ENCODE measurements around the gene EXTL1.

DNA sequence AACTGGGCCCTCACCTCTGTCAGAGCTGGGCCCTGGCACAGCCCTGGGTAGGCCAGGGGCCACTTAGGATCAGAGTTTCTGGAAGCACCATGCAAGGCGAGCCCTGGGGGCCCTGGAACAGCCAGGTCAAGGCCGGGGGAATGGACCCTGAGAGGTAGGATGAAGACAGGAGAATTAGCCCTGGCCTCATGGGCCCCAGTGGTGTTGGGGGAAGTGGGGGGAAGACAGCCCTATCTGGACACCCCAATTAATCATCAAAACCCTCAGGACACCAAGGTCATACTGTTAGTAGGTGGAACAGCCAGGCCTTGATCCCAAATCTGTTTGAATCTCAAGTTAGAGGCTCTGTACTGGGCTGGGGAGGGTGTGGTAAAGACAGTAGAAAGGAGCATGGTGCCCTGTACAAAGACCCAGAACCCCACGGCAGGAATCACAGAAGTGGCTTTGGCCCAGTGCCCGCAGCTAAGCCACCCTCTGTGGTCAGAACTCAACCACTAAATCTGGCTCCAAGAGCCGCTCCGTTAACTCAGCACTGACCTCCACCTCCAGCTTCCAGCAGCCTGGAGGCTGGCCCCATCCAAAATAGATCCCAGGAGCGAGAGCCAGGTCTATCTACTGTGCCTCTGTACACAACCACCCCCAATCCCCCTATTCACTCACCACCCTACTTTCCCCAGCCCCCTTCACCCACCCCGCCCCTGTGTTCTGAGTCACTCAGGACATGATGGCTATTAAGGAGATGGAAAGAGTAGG is 59.9 kb downstream of the EXTL1 start:
- TF ChIP-seq, protein P1, sequence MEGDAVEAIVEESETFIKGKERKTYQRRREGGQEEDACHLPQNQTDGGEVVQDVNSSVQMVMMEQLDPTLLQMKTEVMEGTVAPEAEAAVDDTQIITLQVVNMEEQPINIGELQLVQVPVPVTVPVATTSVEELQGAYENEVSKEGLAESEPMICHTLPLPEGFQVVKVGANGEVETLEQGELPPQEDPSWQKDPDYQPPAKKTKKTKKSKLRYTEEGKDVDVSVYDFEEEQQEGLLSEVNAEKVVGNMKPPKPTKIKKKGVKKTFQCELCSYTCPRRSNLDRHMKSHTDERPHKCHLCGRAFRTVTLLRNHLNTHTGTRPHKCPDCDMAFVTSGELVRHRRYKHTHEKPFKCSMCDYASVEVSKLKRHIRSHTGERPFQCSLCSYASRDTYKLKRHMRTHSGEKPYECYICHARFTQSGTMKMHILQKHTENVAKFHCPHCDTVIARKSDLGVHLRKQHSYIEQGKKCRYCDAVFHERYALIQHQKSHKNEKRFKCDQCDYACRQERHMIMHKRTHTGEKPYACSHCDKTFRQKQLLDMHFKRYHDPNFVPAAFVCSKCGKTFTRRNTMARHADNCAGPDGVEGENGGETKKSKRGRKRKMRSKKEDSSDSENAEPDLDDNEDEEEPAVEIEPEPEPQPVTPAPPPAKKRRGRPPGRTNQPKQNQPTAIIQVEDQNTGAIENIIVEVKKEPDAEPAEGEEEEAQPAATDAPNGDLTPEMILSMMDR (IDR thresholded peaks at IDR 0.05), result no peak
- TF ChIP-seq POLR2A (IDR thresholded peaks at IDR 0.05), result no peak
- no peak for TF ChIP-seq EP300 (IDR thresholded peaks at IDR 0.05)
- TF ChIP-seq POLR2AphosphoS5 (IDR thresholded peaks at IDR 0.05), result no peak
